Stimulated activated CD8-positive, alpha-beta memory T cell treated with anti-CD3 and anti-CD28 coated beads, Interleukin-12 subunit alpha, Interleukin-12 subunit beta, amount 100 ng/mL, for 24 hours (primary cell): Measurements from ENCODE around the gene SBNO2.

Experiments used
- DNase-seq: peaks from one replicate; pipeline ENCODE4 v3.0.0-alpha.2; 2020; ENCODE audit errors: extremely low read depth

SBNO2 gene

DNA sequence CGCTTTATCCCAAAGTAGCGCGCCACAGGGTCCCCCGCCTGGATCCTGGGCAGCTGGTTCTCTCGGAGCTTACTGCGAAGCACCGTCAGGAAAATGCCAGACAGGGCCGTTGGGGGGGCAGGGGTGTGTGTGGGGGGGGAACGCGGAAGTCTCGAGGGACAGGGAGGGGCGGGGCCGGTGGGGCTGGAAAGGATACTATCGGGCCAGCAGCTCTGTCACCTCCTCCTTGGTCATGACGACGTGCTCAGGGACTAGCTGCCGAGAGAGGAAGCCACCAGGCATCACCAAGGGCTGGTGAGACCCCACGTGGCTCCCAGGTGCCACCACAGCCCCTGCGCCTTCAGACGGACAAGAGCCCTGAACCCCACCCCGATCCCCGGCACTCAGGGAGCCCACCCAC, 84.2 kb downstream of the SBNO2 start:
- DNase-seq = no peak

DNA sequence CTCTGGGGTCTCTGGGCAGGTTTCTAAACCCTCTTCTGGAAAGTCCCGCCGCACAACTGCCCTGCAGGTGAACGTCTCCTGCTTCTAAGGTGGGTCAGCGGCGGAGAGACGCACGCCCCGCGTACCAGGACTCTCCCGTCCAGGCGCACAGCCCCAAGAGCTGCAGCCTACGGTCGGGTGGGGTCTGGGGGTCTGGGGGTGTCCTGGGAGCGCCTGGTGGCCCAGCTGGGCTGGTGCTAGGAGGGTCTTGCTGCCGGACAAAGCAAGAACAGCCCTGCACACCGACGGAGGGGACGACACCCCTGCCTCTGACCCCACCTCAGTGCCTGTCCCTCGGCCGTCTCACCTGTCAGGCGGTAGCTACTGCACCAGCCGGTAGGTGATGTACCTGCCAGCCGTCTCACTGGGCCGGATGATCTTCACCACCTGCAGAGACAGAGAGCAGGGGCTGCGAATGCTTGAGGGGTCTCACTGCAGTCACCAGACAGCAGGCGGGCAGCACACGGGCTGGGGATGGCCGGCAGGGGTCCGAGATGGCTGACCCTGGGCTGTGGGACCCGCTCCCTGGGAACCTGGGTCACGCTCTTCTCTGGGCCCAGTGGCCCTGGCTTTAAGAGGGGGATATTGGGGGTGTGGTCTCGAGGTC, 84.8 kb downstream of the SBNO2 start:
- DNase-seq = no peak

DNA sequence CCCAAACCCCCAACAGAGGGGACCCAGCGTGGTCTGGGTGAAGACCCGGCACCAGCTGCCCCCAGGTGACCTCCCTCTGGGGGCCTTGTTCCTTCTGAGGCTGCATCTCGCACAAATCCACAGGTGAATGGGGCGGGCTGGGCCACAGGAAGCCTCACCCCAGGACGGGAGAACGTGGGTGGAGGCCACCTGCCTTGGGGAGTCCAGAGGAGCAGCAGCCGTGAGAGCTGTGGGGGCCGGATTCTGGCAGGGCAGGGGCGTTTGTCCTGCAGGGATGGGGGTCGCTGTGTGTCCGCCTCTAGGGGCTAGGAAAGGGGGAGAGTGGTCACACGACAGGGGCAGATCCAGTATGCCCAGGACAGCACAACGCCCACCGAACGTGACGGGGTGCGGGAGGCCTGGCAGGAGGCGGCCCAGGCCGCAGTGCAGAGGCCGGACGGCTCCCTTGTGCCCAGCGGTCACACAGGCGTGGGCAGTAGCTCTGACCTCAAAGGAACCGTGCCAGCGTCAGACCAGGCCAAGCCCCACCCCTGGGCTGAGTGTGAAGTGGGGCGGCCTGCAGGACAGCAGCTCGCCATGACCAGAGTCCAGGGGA, 85.6 kb downstream of the SBNO2 start:
- DNase-seq = no peak

DNA sequence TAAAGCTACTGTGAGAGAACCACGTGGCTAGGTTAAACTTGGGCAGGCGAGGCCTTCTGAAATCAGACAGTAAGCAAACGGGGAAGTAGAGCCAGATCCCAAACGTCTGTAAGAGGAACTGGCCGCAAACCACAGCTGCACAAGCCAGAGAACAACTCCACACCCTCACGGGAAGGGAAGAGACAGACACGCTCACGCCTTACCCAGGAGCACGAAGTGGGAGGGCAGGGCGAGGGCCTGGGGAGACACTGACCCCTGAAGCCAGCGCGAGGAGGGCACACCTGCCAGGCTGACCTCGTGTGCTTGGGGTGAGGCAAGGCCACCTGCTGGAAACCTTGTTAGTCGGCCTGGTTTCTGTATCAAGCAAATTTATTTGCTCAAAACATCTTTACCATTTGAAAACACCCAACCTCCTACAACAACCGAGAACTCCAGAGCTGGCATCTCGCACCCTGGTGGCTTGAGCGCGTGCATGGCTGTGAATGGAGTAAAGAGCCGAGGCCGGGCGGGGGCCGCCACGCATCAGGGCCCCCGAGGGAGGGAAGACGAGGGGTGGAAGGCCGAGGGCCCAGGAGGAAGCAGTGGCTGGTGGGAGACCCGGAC, 86.2 kb downstream of the SBNO2 start:
- no peak for DNase-seq

DNA sequence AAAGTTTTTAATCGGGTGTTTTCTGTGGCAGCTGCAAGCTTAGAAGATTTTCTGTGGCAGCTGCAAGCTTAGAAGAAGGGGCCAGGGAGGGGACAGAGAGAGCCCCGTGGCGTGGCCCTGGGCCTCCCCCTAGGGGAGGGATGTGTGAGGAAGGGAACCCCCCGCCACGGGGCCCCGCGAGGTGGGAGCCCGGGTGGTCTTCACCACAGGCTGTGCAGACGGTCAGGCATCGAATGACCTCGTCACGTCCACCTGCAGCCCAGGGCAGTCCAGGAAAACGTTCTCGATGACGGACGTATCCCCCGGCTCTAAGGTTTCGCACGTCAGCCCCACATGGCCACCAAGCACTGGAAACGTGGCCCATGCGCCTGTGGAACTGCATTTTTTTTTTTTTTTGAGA, 87.5 kb downstream of the SBNO2 start:
- no peak for DNase-seq

DNA sequence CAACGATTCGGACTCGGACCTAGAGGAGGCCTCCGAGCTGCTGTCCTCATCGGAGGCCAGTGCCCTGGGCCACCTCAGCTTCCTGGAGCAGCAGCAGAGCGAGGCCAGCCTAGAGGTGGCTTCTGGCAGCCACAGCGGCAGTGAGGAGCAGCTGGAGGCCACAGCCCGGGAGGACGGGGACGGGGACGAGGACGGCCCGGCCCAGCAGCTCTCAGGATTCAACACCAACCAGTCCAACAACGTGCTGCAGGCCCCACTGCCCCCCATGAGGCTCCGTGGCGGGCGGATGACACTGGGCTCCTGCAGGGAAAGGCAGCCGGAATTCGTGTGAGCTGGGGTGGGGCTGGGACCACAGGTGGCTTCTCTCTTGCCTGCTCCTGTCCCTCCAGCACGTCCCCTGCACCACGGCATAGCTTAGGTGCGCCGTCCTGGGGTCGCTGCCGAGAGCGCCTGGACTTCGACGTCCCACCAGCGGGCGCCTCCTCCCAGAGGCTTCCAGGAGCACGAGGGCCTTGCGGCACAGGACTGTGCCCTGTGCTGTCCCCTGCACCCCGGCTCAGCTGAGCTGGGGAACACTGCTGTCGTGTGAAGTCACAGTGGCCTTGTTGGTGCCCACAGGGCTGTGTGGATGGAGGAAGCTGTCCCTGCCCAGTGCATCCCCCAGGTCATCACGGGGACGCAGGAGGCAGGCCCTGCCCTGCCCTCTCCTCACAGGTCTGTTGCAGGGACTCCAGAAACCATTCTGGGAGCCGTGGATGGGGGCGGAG, 88.2 kb downstream of the SBNO2 start:
- no peak for DNase-seq

DNA sequence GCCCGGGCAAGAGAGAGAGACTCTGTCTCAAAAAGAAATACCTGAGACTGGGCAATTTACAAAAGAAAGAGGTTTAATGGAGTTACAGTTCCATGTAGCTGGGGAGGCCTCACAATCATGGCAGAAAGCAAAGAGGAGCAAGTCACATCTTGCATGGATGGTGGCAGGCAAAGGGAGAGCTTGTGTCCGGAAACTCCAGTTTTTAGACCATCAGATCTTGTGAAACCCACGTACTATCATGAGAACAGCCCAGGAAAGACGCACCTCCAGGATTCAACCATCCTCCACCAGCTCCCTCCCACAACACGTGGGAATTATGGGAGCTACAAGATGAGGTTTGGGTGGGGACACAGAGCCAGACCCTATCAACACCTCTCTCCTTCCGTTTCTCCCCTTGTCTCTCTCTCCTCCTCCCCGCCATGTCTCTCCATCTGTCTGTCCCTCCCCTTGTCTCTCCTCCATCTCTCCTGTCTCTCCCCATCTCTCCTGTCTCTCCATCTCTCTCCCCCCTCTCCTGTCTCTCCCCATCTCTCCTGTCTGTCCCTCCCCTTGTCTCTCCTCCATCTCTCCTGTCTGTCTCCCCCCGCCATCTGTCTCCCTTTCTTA, 88.9 kb downstream of the SBNO2 start:
- no peak for DNase-seq

DNA sequence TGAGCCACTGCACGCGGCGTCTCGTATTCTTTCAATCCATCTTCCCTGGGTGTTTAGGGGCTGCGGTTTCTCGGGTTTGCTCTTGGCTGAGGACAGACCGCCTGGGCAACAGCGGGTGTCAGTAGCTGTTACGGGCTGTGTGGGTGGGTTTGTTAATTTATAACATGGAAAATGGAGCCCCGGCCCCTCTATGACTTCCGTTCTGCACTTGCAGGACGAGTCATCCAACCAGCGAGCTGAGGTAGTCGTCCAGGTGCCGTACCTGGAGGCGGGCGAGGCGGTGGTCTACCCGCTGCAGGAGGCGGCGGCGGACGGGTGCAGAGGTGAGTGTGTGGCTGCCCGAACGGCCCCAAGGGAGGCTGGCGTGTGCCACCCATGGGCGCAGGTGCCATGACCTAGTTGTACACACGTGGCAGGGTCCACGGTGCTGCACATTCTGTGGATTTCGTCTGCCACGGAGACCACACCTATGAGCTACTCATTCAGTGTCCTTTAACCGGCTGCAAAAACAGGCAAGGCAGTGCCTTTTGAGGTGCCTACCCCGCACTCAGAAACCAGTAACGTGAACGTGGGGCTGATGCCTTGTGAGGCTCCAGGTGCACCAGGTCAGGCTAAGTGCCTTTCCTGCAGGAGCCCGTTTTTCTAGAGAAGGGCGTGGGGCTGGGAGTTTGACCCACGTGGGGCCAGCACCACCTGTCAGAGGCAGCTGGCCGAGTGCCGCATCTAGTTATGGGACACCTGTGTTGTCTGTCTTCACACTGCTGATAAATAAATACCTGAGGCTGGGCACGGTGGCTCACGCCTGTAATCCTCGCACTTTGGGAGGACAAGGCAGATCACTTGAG, 89.8 kb downstream of the SBNO2 start:
- no peak for DNase-seq

DNA sequence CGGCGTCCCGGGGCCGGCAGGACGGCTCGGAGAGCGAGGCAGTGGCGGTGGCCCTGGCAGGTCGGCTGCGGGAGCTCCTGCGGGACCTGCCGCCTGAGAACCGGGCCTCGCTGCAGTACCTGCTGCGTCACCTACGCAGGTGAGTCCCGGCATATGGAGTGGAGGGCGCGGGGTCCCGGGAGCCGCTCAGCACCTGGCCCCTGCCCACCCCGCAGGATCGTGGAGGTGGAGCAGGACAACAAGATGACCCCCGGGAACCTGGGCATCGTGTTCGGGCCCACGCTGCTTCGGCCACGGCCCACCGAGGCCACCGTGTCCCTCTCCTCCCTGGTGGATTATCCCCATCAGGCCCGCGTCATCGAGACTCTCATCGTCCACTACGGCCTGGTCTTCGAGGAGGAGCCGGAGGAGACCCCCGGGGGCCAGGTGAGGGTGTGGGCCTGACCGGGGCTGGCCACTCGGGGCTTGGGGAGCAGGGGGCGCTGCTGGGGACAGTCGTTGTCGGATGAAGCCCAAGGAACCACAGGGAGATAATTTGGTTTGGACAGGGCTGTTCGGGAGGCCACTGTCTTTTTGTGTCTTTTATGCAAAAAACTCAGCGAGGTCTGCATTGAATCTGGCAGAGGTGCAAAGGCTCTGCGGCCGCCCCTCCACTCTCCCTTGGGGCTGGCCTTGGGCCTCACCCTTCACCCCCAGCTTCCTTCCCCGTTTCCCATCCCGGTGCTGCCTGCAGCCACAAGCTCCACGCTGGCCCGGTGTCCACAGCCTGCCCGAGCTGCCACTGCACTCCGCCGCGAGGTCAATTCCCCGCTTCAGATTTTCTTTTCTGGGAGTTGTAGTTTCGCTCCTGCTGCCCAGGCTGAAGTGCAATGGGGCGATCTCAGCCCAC, 90.9 kb downstream of the SBNO2 start:
- DNase-seq = no peak

DNA sequence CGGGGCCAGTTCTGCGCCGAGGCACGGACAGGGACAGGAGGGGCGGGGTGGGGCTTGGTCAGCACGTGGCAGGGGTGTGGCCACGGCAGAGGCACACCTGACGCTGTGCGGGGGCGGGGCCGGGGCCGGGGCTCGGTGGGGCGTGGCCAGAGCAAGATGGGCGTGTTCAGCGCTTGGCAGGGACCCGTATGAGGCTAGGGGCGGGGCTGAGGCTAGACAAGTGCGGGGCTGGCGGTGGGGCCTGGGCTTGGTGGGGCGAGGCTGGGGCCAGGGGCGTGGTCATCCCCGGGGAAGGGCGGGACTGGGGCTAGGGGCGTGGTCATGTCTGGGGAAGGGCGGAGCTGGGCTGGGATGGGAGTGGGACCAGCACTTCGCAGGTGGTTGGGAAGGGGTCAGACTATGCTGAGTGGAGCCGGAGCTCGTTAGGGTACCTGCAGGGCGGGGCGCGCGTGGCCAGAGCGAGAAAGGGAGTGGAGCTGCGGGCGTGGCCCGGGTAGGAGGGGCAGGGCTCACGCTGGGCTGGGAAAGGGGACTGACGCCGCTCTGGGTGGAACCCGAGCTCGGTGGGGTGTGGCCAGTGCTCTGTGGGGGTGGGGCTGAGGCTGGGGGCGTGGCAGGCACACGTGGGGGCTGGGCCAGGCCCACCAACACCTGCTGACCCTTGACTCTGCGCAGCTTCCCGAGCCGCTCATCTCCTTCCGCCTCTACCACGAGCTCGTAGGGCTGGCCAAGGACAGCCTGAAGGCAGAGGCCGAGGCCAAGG, 91.7 kb downstream of the SBNO2 start:
- no peak for DNase-seq

DNA sequence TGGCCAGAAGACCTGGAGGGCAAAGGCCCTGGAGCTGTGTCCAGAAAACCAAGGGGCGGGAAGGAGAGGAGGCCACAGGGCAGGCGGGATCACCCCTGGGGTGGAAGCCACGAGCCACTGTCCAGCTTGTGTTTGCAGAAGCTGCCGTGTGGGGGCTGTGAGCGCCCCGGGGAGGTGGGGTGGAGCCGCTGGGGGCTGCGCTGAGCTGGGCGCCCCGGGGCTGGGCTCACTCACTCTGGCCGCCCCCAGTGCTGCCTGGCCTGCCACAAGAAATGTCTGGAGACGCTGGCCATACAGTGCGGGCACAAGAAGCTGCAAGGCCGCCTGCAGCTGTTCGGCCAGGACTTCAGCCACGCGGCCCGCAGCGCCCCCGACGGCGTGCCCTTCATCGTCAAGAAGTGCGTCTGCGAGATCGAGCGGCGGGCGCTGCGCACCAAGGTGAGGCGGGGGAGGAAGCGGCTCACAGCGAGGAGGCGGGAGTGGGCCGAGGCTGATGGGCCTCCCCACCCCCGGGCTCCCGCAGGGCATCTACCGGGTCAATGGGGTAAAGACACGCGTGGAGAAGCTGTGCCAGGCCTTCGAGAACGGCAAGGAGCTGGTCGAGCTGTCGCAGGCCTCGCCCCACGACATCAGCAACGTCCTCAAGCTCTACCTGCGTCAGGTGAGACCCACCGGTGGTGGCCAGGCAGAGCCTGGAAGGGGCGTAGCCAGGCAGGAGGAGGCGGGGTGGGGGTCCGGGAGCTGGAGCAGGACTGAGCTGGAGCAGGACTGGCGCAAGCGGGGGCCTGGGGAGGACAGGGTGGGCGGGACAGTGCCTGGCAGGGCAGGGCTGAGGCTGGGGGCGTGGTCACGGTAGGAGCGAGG, 92.5 kb downstream of the SBNO2 start:
- no peak for DNase-seq

DNA sequence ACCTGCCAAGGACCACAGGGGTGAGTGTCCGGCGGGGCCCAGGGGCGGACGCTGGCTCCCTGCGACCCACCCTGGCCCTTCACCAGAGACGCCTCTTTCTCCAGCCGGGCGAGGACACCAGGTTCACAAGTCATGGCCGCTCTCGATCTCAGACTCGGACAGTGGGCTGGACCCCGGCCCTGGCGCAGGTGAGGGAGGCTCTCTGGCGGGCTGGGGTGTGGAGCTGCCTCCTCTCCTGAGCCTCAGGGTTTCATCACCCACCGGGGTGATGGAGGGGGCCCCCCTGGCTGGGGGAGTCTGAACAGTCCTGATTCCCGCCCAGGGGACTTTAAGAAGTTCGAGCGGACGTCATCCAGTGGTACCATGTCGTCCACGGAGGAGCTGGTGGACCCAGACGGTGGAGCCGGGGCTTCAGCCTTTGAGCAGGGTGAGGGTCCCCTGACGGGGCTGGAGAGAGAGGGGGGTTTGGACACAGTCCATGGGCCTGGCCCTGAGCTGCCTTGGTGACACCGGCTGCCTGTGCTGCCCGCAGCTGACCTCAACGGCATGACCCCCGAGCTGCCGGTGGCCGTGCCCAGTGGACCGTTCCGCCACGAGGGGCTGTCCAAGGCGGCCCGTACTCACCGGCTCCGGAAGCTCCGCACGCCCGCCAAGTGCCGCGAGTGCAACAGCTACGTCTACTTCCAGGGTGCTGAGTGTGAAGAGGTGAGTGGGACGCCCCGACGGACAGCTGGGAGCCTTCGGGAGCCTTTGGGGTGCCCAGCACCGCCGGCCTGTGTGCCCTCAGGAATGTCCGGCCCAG, 93.5 kb downstream of the SBNO2 start:
- DNase-seq = no peak

DNA sequence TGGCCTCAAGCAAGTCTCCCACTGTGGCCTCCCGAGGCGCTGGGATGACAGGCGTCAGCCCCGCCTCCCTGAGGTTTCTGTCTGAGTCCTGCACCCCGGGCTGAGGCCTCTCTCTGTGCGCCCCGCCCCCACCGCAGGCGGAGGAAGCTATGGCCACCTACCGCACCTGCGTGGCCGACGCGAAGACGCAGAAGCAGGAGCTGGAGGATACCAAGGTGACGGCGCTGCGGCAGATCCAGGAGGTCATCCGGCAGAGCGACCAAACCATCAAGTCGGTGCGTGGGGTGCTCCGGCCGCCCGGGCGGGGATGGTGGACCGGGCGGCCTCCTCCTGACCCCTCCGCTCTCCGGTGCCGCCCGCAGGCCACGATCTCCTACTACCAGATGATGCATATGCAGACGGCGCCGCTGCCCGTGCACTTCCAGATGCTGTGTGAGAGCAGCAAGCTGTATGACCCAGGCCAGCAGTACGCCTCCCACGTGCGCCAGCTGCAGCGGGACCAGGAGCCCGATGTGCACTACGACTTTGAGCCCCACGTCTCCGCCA, 94.4 kb downstream of the SBNO2 start:
- no peak for DNase-seq

DNA sequence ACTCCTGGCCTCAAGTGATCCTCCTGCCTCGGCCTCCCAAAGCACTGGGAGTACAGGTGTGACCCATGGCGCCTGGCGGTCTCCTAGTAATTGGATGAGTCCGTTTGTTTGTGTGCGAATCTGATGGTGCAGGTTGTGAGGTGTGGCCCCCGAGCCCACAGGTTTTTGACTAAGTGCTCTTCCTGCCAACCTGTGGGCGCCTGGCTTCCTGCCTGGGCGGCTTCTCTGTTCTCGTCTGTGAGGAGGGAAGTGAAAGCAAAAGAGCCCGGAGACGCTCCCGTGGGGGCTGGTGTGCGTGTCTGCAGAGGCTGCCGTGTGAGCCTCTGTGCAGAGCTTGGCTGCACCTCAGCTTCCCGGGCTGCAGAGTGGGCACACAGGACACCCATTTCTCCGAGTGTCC, 97.1 kb downstream of the SBNO2 start:
- peak; percentile 80 for DNase-seq

DNA sequence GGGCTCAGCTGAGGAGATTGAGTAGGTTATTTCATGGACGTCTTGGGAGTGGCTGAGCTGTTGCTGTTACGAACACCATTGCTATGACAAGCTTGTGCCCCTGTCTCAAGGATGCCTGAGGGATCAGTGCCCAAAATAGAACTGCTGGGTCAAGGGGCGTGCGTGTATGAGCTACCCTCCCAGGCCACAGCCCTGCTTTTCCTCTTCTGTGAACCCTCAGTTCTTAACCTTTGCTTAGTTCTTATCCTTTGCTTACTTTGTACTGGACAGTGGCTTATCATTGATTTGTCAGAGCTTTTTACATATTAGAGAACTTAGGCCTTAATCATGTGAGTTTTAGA, 98.1 kb downstream of the SBNO2 start:
- no peak for DNase-seq

DNA sequence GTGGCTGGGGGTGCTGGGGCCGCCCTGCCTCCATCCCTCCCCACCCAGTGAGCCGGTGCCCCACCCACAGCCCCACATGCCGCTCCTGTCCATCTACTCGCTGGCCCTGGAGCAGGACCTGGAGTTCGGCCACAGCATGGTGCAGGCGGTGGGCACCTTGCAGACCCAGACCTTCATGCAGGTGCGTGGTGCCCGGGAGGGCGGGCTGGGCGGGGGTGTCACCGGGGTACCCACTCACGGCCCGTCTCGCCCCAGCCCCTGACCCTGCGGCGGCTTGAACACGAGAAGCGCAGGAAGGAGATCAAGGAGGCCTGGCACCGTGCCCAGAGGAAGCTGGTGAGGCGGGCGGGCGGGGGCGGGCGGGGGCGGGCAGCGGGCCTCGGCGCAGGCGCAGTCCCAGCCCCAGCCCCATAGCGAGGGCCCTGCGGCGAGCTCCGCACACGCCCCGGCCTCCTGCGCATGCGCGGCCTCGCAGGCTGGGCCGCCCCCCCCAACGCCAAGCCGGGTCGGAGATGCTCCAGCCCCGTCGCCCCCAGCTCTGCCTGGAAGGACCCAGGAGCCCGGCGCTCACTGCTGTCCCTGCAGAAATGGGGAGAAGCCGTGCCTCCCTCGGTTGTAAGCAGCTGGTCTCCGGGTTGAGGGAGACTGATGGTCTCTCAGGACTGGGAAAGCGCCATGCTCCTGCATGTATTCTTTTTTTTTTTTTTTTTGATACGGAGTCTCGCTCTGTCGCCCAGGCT, 99.4 kb downstream of the SBNO2 start:
- no peak for DNase-seq

DNA sequence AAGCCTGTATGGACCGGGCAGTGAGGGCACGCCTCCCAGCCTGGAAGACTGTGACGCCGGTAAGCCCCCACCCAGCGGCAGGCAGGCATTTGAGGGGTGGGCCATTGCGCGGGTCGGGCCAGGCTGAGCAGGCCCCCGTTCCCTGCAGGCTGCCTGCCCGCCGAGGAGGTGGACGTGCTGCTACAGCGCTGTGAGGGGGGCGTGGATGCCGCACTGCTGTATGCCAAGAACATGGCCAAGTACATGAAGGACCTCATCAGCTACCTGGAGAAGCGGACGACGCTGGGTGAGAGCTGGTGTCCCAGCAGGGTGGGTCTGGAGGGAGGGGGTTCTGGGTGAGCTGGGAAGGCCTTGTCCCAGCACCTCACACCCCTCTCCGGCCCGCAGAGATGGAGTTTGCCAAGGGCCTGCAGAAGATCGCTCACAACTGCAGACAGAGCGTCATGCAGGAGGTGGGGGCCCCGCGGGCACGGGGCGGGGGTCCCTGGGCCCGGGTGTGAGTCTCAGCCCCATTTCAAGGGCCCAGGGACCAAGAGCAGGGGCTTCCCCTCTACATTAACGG, 100.0 kb downstream of the SBNO2 start:
- no peak for DNase-seq
